SK-N-SH treated with all-trans-retinoic acid at 6 μM for 48 hours (cell line): Measurements from ENCODE around the gene TRIM49.
"Not testable (repeated sequence)": the region's sequence is repeated elsewhere in the genome, so short reads cannot be mapped to it uniquely, and the experiment has no call there.

Experiments
- ESRRG ChIP-seq: fragments of 250-450 bp; sonication (Bioruptor Pico); IDR thresholded peaks from 2 replicates; pipeline ENCODE4 v1.6.1; 2021; ENCODE audit warnings: mild to moderate bottlenecking
- GLIS3 ChIP-seq: fragments of 250-450 bp; sonication (Bioruptor Pico); IDR thresholded peaks from 2 replicates; pipeline ENCODE4 v1.5.0; 2020; ENCODE audit warnings: mild to moderate bottlenecking, moderate library complexity
- ISL1 ChIP-seq: fragments of 250-450 bp; sonication (Bioruptor Pico); IDR thresholded peaks from 2 replicates; pipeline ENCODE4 v2.1.2; 2022; ENCODE audit warnings: mild to moderate bottlenecking, moderate library complexity
- ZNF70 ChIP-seq: fragments of 450-650 bp; formaldehyde crosslinking; IDR thresholded peaks from 2 replicates; pipeline ENCODE4 v1.5.0; 2020; ENCODE audit warnings: mild to moderate bottlenecking, moderate library complexity
- ZNF8 ChIP-seq: fragments of 450-650 bp; formaldehyde crosslinking; IDR thresholded peaks from 2 replicates; pipeline ENCODE4 v1.5.0; 2020; ENCODE audit warnings: mild to moderate bottlenecking, moderate library complexity
- TF ChIP-seq, protein P1 (sequence below): fragments of 250-450 bp; sonication (Bioruptor Pico); IDR thresholded peaks from 2 replicates; pipeline ENCODE4 v1.5.1; 2021; ENCODE audit warnings: mild to moderate bottlenecking, moderate library complexity
- TF ChIP-seq, protein P2 (sequence below): fragments of 250-450 bp; sonication (Bioruptor Pico); IDR thresholded peaks from 2 replicates; pipeline ENCODE4 v1.5.1; 2020; ENCODE audit warnings: low read depth, mild to moderate bottlenecking, moderate library complexity
- TF ChIP-seq, protein P3 (sequence below): fragments of 250-450 bp; sonication (Bioruptor Pico); IDR thresholded peaks from 2 replicates; pipeline ENCODE4 v1.5.0; 2020; ENCODE audit warnings: mild to moderate bottlenecking, moderate library complexity

DNA sequence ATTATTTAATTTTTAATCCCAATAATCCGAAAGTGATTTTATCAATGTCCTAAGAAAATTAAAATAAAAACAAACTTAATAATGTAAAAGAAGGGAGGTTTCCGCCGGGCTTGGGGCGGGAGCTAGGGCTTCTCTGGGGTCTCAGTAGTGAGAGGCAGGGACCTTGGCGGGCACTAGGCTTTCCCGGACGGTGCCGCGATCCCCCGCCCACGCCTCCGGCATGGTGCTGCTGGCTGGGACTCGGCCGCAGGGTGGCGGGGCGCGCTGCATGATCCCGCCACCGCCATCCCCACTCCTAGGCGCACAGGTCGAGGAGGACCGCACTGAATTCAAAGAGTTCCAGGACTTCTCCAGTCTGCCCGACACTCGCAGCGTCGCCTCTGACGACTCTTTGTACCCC lies 22.6 kb downstream of the TRIM49 start:
- not testable (repeated sequence) for TF ChIP-seq ISL1 (CRISPR knock-in tag); ESRRG (CRISPR knock-in tag); ZNF70 (CRISPR knock-in tag); GLIS3; ZNF8
- TF ChIP-seq, protein P1, sequence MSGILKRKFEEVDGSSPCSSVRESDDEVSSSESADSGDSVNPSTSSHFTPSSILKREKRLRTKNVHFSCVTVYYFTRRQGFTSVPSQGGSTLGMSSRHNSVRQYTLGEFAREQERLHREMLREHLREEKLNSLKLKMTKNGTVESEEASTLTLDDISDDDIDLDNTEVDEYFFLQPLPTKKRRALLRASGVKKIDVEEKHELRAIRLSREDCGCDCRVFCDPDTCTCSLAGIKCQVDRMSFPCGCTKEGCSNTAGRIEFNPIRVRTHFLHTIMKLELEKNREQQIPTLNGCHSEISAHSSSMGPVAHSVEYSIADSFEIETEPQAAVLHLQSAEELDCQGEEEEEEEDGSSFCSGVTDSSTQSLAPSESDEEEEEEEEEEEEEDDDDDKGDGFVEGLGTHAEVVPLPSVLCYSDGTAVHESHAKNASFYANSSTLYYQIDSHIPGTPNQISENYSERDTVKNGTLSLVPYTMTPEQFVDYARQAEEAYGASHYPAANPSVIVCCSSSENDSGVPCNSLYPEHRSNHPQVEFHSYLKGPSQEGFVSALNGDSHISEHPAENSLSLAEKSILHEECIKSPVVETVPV: not testable (repeated sequence)
- TF ChIP-seq, protein P2, sequence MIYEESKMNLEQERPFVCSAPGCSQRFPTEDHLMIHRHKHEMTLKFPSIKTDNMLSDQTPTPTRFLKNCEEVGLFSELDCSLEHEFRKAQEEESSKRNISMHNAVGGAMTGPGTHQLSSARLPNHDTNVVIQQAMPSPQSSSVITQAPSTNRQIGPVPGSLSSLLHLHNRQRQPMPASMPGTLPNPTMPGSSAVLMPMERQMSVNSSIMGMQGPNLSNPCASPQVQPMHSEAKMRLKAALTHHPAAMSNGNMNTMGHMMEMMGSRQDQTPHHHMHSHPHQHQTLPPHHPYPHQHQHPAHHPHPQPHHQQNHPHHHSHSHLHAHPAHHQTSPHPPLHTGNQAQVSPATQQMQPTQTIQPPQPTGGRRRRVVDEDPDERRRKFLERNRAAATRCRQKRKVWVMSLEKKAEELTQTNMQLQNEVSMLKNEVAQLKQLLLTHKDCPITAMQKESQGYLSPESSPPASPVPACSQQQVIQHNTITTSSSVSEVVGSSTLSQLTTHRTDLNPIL (CRISPR knock-in tag): not testable (repeated sequence)
- TF ChIP-seq, protein P3, sequence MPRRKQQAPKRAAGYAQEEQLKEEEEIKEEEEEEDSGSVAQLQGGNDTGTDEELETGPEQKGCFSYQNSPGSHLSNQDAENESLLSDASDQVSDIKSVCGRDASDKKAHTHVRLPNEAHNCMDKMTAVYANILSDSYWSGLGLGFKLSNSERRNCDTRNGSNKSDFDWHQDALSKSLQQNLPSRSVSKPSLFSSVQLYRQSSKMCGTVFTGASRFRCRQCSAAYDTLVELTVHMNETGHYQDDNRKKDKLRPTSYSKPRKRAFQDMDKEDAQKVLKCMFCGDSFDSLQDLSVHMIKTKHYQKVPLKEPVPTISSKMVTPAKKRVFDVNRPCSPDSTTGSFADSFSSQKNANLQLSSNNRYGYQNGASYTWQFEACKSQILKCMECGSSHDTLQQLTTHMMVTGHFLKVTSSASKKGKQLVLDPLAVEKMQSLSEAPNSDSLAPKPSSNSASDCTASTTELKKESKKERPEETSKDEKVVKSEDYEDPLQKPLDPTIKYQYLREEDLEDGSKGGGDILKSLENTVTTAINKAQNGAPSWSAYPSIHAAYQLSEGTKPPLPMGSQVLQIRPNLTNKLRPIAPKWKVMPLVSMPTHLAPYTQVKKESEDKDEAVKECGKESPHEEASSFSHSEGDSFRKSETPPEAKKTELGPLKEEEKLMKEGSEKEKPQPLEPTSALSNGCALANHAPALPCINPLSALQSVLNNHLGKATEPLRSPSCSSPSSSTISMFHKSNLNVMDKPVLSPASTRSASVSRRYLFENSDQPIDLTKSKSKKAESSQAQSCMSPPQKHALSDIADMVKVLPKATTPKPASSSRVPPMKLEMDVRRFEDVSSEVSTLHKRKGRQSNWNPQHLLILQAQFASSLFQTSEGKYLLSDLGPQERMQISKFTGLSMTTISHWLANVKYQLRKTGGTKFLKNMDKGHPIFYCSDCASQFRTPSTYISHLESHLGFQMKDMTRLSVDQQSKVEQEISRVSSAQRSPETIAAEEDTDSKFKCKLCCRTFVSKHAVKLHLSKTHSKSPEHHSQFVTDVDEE (CRISPR knock-in tag): not testable (repeated sequence)
